Measurements from ENCODE around the gene ZCRB1. TPM values are rescaled to one million over a fixed set of nuclear protein-coding genes. Genes with fewer than 3 reads are reported as not detected.

The ZCRB1 gene
- total RNA-seq, 1 experiment from 2014 or later: 71.5 TPM

DNA sequence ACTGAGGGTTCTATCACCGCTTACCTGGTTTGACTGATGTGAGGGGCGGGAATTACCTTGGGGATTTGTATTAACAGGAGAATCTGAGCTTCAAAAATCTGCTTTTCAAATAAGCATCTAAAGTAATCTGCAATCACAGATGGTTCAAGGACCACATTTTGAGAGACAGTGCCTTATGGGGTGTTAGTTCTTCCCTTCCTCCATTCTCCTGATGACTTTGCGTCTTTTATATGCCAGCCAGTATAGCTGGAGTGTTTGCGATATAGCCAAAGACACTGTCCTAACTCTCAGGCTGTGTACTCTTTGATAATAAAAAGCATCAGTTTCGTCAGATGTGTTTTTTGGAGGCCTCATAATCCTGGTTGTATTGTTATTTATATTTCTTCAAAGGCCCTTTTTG, 39.6 kb upstream of the ZCRB1 start:
- Histone ChIP-seq H2BK15ac (ENCODE audit: low read depth, low read length) (no peak overlapping the region), H3K56ac (ENCODE audit: insufficient read length, low read depth, low read length) (no peak overlapping the region), H3K4me1 (ENCODE audit: insufficient read depth, low read length) (peaks cover 3% of the 10 kb centered on the region), H2BK20ac (ENCODE audit: low read depth, low read length, poor library complexity, severe bottlenecking) (no peak overlapping the region), H3K18ac (ENCODE audit: insufficient read length, low read depth, low read length) (no peak overlapping the region), H3K27me3 (ENCODE audit: insufficient read depth, low read length) (no peaks in the 10 kb centered on the region), H3K79me1 (ENCODE audit: insufficient read depth, low read depth, low read length, poor library complexity, severe bottlenecking) (no peaks in the 10 kb centered on the region), H3K27ac (ENCODE audit: insufficient read length, low read depth, low read length) (no peak overlapping the region), H2BK5ac (ENCODE audit: insufficient read length, low read length) (no peak overlapping the region), H2AK5ac (ENCODE audit: insufficient read length, low read length) (no peak overlapping the region), H3T11ph (ENCODE audit: low read length) (no peak overlapping the region), H2BK12ac (ENCODE audit: insufficient read length, low read depth, low read length) (no peak overlapping the region), H4K91ac (ENCODE audit: insufficient read length, low read depth, low read length) (no peak overlapping the region), H3K9me3 (ENCODE audit: control insufficient read depth, low read depth, low read length) (no peaks in the 10 kb centered on the region), H3K4me2 (ENCODE audit: insufficient read depth, insufficient read length, low read length) (no peak overlapping the region), H3K14ac (ENCODE audit: insufficient read depth, low read length) (no peak overlapping the region), H4K8ac (replicated peaks; ENCODE audit: insufficient read length, low read depth, low read length) (no peak overlapping the region), H3K4ac (ENCODE audit: low read depth, low read length) (no peak overlapping the region), H3K9ac (ENCODE audit: extremely low read depth, insufficient read length, low read length) (no peak overlapping the region), H2BK120ac (ENCODE audit: low read depth, low read length, poor library complexity, severe bottlenecking) (no peak overlapping the region), H4K20me1 (ENCODE audit: control insufficient read depth, insufficient read depth, insufficient read length) (no peaks in the 10 kb centered on the region), H3K23ac (ENCODE audit: insufficient read length, low read depth, low read length) (no peak overlapping the region), H3K23me2 (ENCODE audit: insufficient read length, low read depth, low read length, poor library complexity, severe bottlenecking) (no peaks in the 10 kb centered on the region), H3K79me2 (ENCODE audit: insufficient read depth, low read length) (peaks cover 2% of the 10 kb centered on the region; the same call in 1 of the 2 replicates), H4K5ac (ENCODE audit: insufficient read length, low read depth, low read length) (no peak overlapping the region), H2AFZ (ENCODE audit: low read length) (no peak overlapping the region)
- no peaks in the 10 kb centered on the region for H3K9me3 Mint-ChIP-seq
- no peaks in the 10 kb centered on the region for H3K27me3 Mint-ChIP-seq (ENCODE audit: low read depth)
- WGBS (ENCODE audit: extremely low coverage, insufficient read length, low lambda C conversion rate): no CpG with 5 or more reads among the region's 5 CpGs
- no peak overlapping the region for H3K27ac Mint-ChIP-seq
- H3K36me3 Mint-ChIP-seq (ENCODE audit: insufficient read depth in 1 of 3, low read depth in 3 of 3): peaks cover 3 to 6% (median 3%) of the 10 kb centered on the region in 3 experiments; a peak in 6 of 7 replicates
- no peak for DNase-seq
- H3K4me3 Mint-ChIP-seq: no peak overlapping the region
- peaks cover 37 to 39% of the 10 kb centered on the region in 2 experiments for H3K4me1 Mint-ChIP-seq
- TF ChIP-seq, protein P1, sequence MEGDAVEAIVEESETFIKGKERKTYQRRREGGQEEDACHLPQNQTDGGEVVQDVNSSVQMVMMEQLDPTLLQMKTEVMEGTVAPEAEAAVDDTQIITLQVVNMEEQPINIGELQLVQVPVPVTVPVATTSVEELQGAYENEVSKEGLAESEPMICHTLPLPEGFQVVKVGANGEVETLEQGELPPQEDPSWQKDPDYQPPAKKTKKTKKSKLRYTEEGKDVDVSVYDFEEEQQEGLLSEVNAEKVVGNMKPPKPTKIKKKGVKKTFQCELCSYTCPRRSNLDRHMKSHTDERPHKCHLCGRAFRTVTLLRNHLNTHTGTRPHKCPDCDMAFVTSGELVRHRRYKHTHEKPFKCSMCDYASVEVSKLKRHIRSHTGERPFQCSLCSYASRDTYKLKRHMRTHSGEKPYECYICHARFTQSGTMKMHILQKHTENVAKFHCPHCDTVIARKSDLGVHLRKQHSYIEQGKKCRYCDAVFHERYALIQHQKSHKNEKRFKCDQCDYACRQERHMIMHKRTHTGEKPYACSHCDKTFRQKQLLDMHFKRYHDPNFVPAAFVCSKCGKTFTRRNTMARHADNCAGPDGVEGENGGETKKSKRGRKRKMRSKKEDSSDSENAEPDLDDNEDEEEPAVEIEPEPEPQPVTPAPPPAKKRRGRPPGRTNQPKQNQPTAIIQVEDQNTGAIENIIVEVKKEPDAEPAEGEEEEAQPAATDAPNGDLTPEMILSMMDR (conservative IDR thresholded peaks at IDR 0.05): no peak
